Measurements from ENCODE around the gene MEIS1. TPM values are rescaled to one million over a fixed set of nuclear protein-coding genes. Genes with fewer than 3 reads are reported as not detected.

The MEIS1 gene
- total and polyA plus RNA-seq, 2 of the 8 experiments (the other 6 are each of a cell fraction or from before 2014, with no cell fraction given) = 0.17 to 1.2 TPM

- no peak for TF ChIP-seq RNF2 (IDR thresholded peaks at IDR 0.05; ENCODE audit: borderline replicate concordance, low read depth, low read length, missing control alignments, poor library complexity, severe bottlenecking)
- TF ChIP-seq YY1 (IDR thresholded peaks at IDR 0.05; ENCODE audit: low read depth, low read length) = no peak
- TF ChIP-seq POLR2A (IDR thresholded peaks at IDR 0.05; ENCODE audit: control extremely low read depth in 1 of 2, low read depth in 2 of 2, low read length in 2 of 2) = no peak
- no peak for TF ChIP-seq TEAD4 (IDR thresholded peaks at IDR 0.05; ENCODE audit: low read depth, low read length)
These were observed 47.7 kb upstream of the MEIS1 start (continued) for GRCh38 chr2:66387016-66387753.

All from H1 (cell line).